ENCODE results near the gene NAA25.

DNA sequence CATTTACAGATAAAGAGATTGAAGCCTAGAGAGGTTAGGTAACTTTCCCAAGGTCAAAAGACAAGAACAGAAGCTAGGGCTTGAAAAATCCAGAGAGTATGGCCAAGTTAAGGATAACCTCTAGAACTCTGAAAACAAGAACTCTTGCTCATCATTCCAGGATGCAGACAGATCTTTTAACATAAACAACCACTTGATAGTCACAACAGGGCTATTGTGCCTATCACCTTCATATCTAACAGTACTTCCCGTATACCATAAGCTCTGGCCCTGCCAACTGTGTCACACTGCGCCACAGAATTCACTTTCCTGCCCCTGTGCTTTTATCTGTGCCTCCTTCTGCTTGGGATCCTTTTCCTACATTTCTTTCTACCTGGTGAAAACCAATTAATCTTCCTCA is 77.1 kb downstream of the NAA25 start:
- TF ChIP-seq, protein P1, sequence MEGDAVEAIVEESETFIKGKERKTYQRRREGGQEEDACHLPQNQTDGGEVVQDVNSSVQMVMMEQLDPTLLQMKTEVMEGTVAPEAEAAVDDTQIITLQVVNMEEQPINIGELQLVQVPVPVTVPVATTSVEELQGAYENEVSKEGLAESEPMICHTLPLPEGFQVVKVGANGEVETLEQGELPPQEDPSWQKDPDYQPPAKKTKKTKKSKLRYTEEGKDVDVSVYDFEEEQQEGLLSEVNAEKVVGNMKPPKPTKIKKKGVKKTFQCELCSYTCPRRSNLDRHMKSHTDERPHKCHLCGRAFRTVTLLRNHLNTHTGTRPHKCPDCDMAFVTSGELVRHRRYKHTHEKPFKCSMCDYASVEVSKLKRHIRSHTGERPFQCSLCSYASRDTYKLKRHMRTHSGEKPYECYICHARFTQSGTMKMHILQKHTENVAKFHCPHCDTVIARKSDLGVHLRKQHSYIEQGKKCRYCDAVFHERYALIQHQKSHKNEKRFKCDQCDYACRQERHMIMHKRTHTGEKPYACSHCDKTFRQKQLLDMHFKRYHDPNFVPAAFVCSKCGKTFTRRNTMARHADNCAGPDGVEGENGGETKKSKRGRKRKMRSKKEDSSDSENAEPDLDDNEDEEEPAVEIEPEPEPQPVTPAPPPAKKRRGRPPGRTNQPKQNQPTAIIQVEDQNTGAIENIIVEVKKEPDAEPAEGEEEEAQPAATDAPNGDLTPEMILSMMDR (IDR thresholded peaks at IDR 0.05): no peak
- TF ChIP-seq POLR2A (IDR thresholded peaks at IDR 0.05) (no peak), POLR2AphosphoS5 (IDR thresholded peaks at IDR 0.05; ENCODE audit: insufficient read depth in 1 of 2, low read depth in 1 of 2) (no peak)

Measured in vagina (tissue), 2 donors.